NK-92 treated with Interleukin-12 subunit alpha and Interleukin-12 subunit beta, amount 100 ng/mL, for 24 hours (cell line): Measurements from ENCODE around the gene TAF1C.
"Not testable (repeated sequence)": the region's sequence is repeated elsewhere in the genome, so short reads cannot be mapped to it uniquely, and the experiment has no call there.

ENCODE experiments used
- DNase-seq: peaks from one replicate; lab custom pipeline; 2025; lab: John Stamatoyannopoulos, UW

The TAF1C gene

GRCh38 chr16:84207879-84208278, 21.0 kb upstream of the TAF1C start:
- DNase-seq, result no peak

DNA sequence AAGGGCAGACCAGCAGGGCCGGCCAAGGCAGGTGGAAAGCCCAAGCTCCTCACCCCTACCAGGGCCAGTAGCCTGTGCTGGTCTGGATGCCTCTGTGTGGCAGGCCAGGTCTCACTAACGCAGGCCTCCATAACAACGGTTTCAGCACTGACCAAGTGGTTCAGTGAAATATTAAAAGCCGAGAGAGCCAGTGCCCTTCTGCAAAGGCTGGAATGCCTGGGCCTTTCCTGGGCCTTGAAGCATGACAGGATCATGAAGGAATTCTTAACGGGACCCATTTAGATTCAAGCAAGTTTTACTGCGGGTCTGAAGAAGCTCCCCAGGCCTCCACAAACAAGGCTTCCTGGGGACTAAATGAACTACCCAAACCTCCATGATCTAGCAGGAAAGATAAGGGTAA, 20.4 kb upstream of the TAF1C start:
- DNase-seq, result no peak

DNA sequence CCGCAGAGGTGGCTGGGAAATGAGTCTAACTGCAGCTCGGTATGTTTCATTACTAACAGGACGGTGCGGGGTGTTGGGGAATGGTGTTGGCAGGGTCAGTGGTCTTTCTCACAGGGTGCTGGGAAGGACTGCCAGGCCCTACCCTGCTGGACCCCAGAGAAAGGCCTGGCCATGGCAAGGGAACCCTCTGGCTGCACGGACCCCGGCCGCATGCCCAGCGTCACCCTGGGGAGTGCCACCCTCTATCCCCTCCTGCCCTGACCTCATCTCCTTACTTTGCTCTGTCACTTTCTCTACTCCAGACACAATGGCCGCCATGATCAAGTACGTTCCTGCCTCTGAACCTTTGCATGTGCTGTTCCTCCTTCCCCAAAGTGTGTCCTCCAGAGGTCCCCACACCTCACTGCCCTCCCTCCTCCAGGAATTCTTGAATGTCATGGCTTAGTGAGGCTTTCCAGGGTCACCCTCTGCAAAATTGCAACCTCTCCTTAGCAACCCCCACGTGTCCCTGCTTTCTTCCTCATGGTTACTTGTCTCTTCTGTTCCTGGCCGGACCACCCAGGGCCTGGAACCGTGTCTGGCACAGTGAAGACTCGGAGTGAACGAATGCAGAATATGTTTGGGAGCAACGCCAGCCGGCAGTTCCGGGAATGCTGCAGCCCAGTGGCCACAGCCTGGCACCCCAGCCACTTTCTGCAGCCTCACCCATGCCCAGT, 19.3 kb upstream of the TAF1C start:
- DNase-seq, result no peak

- not testable (repeated sequence) for DNase-seq
These were observed 18.3 kb upstream of the TAF1C start for GRCh38 chr16:84205123-84205522.

GRCh38 chr16:84204551-84204950, 17.7 kb upstream of the TAF1C start:
- not testable (repeated sequence) for DNase-seq

DNA sequence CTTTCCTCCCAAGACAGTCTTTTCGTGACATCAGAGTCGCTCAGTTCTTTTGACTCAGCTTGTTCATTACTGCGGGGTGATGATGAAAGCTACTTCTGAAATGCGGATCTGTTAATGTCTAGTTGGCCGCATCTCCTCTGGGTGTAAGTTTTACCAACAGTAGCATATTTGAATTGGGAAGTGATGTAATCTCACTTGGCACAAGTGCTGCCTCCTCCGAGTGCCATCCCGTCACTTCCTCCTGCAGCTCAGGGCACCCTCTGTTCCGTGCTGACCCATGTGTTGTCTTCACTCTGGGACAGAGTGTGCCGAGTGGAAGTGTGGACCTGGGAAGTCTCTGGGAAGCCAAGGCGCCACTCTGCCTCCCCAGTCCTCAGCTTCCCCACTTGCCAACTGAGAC, 13.0 kb upstream of the TAF1C start:
- DNase-seq, result no peak

DNA sequence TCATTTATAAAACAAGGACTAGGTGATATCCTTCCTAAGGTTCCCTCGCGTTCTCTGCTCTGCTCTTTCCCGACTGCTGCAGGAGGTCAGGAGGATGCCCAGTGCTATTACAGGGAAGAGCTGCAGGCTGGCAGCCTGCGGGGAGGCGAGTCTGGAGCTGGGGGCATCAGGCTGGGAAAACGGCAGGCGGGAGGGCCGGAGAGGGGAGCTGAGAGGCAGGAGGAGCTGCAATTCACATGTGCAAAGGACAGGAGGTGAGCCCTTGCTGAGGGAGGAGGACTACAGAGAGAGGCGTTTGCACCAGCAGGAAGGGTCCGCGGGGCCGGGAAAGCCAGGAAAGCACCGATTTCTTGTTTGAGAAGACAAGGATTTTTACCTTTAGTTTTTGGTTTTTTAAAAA, 12.2 kb upstream of the TAF1C start:
- no peak for DNase-seq

GRCh38 chr16:84198401-84198800, 11.5 kb upstream of the TAF1C start:
- no peak for DNase-seq

GRCh38 chr16:84197466-84198128, 10.7 kb upstream of the TAF1C start:
- DNase-seq, result no peak

DNA sequence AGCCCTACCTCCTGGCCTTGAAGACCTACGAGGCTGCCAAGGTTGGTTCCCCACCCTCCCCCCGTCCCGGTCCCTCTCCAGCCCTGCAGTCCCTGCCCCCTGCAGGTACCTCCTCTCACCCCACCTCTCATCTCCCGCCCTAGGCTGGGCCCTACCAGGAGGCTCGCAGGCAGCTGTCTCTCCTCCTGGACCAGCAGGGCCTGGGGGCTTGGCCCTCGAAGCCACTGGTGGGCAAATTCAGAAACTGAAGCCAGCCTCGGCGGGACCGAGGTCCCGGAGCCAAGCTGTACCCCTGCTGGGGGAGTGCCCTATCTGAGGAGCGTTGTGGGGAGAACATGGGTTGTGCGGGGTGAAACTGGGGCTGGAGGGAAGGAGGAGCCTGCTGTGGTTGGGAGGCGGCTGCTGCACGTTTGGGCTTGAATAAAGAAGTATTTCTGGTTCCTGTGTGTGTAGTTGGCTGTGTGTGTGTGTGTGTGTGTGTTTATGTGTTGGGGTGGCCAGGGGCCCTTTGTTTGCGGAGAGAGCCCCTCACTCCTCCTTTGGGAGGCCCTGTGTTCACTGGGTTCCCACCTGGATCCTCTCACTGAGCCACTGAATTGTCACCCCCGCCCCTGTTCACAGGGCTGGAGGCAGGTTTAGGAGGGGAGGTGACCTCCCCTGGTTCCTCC, 10.0 kb upstream of the TAF1C start:
- no peak for DNase-seq

DNA sequence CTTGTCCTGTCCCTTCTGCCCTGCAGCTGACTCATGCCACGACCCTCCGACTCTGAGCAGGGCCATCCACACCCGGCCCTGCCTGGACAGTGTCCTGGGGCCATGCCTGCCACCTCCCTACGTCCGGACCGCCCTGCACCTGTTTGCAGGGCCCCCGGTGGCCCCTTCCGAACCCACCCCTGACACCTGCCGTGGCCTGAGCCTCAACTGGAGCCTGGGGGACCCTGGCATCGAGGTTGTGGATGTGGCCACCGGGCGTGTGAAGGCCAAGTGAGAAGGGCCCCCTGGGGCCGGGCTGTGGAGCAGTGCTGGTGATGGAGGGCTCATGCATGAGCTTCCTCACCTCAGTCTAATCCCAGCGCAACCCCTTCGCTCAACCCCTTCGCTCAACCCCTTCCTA, 9.2 kb upstream of the TAF1C start:
- DNase-seq, result no peak

- no peak for DNase-seq
These were observed 8.6 kb upstream of the TAF1C start for GRCh38 chr16:84195201-84196093.

DNA sequence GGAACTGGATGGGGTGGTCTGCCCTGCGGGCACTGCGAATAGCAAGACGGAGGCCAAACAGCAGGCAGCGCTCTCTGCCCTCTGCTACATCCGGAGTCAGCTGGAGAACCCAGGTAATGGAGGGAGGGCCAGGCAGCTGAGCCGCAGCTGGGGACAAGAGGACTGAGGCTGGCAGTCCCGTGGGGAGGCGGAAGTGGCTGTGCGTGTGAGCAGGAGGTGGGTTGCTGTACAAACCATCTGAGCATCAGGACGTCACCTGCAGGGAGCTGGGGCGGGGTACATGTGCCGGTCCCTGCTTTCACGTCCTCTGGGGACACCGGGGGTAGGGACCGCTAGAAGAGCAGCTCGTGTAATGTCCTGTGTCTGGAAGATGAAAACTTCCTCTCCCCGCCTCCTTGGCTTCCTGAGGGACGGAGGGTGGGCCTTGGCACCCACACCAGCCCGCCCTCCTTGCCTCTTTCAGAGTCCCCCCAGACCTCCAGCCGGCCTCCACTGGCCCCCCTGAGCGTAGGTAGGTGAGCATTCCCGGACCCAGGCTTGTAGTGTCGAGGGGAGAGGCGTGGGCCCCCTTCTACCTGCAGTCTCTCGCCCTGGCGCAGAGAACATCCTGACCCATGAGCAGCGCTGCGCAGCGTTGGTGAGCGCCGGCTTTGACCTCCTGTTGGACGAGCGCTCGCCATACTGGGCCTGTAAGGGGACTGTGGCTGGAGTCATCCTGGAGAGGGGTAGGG, 7.8 kb upstream of the TAF1C start:
- no peak for DNase-seq

- no peak for DNase-seq
These were observed 7.2 kb upstream of the TAF1C start for GRCh38 chr16:84194018-84194417.

GRCh38 chr16:84193480-84193879, 6.6 kb upstream of the TAF1C start:
- DNase-seq, result no peak

DNA sequence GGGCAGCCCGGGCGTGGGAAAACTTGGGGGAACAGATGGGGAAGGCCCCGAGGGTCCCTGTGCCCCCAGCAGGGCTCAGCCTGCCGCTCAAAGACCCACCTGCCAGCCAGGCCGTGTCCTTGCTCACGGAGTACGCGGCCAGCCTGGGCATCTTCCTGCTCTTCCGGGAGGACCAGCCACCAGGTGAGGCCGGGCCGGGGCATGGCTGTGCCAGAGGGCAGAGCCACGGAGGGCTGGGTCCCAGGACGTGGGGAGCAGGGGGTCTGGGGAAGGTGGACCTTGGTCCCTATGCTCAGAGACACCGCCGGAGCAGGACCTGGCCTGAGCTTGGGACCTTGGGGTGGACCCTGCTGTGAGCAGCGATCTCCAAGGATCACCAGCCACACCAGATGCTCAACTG, 4.6 kb upstream of the TAF1C start:
- no peak for DNase-seq

- no peak for DNase-seq
These were observed 4.0 kb upstream of the TAF1C start, which contains the start of gene ADAD2 for GRCh38 chr16:84190731-84191388. ADAD2 (plus strand) TSS chr16:84191157; CDS start chr16:84191231, 74 bp downstream.

- no peak for DNase-seq
These were observed 2.1 kb downstream of the TAF1C start for GRCh38 chr16:84184775-84185174.

- DNase-seq, result no peak
These were observed 2.8 kb downstream of the TAF1C start for GRCh38 chr16:84183911-84184591.

- DNase-seq, result no peak
These were observed 3.3 kb downstream of the TAF1C start for GRCh38 chr16:84183572-84183875.
